LNCAP (cell line): ENCODE measurements around the gene NR2F2.

ENCODE experiments used
- TF ChIP-seq, protein P1 (sequence below): fragments of 450-650 bp; IDR thresholded peaks from 2 replicates; pipeline ENCODE4 v1.5.1; 2017; ENCODE audit warnings: mild to moderate bottlenecking

NR2F2 gene

DNA sequence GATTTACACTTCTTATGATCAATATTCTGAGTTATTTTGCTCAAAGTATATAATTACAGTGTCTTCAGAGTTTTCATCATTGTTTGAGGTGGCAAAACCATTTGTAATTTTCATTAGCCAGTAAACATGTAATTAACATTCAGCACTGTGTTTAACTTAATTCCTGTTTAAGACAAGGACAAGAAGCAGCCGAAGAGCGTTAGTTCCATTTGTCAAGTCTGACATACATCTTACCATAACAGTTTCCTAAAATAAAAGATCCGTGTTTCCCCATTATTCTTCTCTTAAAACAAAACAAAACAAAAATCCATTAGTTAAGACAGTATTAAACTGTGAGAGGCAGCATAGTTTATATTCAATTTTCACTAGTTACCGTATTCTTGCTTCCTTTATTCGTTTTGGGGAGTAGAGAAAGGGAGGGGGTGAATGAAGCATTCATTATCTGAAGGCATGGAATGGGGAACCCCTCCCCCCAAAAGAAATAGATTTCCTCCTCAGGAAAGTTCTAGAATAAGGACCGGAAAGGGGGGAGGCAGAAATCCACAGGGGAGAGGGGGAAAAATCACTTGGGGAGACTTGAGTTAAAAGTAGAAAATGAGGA, 5.5 kb upstream of the NR2F2 start:
- TF ChIP-seq, protein P1, sequence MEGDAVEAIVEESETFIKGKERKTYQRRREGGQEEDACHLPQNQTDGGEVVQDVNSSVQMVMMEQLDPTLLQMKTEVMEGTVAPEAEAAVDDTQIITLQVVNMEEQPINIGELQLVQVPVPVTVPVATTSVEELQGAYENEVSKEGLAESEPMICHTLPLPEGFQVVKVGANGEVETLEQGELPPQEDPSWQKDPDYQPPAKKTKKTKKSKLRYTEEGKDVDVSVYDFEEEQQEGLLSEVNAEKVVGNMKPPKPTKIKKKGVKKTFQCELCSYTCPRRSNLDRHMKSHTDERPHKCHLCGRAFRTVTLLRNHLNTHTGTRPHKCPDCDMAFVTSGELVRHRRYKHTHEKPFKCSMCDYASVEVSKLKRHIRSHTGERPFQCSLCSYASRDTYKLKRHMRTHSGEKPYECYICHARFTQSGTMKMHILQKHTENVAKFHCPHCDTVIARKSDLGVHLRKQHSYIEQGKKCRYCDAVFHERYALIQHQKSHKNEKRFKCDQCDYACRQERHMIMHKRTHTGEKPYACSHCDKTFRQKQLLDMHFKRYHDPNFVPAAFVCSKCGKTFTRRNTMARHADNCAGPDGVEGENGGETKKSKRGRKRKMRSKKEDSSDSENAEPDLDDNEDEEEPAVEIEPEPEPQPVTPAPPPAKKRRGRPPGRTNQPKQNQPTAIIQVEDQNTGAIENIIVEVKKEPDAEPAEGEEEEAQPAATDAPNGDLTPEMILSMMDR: no peak

DNA sequence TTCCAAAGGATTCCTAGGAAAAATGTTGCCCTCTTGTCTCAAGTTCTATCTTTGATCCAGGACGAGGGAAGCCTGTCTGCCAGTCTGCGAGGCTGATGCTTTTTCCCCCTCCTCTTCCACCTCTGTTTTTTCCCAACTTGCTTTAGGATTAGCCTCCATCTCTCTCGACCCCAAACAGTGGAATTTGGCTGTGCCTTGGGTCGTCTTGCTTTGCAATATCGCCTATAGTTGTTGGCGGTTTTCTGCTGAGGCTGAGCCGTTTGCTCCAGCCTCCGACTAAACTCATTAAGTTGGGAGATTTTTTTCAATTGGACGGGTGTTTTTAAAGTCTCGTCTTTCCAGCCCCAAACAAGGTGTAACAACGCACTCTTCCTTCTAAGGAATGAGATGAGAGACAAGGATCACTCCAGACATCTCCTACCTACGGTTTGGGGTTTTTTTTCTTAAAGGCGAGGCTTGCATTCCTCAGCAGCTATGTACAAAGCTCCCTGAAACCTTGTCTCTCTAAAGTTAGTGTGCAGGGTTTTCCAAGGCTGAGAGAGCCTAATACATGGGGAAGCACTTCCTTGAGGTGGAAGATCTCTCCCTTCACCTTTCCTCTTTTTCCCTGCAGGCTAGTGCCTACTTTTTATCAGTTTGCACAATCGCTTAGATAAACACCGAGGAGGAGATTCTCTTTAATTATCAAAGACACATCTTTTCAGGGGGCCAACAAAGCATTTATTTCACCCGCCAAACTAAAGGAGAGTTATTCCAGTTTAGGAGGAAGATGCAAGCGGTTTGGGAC, 4.8 kb upstream of the NR2F2 start:
- TF ChIP-seq, protein P1: no peak

DNA sequence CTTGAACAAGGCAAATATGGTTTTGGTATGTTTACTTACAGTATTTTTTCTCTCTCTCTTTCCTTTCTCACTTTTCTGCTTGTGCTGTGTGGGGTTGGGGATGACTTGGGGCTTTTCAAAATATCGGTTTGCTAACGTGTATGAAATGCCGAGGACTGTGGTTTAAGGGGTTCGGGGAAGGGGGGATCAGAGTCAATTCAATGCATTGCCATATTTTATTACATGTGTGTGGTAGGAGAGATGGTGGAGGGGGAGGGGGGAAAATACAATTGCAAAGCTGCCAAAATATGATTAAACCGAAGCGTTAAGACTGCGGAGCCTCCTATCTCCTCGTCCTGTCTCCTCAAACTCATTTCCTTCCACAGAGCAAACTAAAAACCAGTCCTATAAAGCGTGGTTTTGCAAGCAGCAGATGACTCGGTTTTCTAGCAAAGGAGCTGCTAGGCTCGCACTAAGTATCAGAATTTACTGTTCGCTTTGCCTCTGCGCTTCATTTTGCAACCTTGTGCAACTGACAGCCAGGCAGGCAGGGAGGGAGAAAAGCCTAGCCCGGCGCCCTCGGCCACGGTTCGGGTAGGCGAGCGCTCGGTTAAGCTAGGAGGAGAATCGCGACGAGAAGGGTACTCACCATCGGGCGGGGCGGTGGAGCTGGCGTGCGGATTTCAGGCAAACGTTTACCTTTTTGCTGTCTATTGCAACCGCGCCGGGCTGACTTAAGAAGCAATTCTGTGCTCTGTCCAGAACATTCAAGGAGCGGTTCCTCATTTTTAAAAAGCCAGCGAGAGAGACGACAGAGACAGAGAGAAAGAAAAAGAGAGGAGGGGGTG, 4.0 kb upstream of the NR2F2 start:
- TF ChIP-seq, protein P1: no peak

DNA sequence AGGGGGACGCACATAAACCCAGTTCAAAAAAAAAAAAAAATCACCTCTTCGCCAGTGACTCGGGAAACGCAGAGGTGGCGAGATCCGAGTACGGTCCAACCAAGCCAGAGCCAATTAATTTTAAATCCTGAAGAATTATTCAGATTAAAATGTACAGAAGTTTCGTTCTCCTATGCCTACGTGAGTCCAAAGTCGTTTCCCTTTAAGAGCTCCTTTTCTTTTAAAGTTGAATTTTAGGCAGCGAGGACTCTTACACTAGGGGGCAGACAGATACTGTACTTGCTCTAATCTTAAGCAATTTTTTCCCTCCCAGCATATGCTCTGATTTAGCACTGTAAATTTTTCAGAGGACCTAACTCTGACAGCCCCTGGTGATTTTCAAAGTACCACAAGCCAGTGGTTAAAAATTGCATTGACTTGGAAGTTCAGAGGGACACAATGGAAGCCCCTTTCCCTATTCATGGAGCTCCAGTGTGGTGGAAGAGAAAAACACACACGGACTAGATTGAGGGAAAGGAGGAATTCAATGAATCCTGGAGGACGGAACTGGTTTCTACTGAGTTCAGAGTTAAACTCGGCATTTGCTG, 3.3 kb upstream of the NR2F2 start:
- TF ChIP-seq, protein P1: peak; percentile 77

DNA sequence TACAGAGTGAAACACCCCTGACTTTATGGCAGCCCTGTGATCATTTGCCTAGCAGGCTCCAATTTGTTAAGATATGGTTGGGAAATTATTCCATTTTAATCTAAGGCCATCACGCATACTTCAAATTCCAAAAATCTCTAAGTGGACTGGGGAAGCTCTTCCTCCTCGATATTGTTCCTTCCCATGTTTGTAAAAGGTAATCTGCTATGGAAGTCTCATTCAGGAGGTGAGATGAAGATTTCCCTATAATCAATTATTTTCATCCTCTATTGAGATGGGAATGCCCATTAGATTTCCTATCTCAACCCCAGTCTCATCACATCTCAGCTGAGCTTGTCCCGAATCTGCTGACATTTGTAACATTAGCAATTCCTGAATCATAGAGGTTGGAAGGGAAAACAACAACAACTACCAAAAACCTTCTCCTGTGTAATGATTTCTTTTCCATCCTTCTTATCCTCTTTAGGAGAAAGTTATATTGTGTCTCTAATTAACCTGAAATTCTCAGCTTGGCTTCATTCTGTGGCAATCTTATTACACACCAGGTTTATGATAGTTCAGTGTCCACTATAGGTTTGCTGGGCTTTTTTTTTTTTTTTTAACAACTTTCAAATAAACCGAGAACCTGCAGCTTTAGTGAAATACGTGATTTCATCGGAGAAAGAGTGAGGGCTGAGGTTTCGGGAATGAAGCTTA, 2.2 kb upstream of the NR2F2 start:
- TF ChIP-seq, protein P1: no peak

DNA sequence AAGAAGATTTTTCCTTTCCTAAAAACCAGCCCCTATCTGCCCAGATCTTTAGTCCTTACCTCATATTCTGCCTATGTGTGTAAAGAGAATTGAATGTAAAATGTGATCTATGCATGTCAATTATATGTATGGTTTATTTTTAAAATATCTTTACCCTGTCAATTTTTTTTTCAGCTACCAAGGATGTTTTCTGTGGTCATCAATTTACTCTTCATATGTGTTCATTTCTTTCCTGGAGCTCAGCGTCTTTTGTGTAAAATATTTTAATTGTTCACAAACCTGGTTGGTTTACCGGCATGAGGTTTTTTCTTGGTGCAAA, 1.7 kb upstream of the NR2F2 start:
- TF ChIP-seq, protein P1: no peak

DNA sequence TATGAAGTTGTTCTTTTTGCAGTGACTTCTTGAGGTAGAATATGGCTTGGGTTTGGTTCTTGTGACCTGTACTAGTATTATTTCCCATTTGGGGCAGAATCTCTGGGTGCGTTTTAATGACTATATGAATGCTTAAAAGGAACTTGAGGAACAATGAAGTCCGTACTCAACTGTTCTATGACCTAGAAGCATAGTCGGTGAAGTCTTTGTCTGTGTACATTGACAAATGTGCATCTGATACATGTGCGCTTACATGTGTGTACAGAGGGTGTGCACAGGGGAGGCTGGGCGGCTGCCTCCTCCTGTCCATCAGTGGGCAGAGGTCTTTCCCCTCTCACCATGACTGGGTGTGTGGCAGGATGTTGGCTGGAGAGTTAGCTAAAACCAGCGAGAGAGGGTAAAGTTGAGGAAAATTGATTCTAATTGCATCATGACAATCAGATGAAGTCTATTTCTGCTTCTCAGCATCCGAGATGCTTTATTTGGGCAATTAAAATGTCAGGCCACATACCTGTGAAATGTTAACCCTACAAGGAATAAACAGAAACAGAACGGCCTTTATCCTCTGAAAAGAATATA, 1.0 kb upstream of the NR2F2 start:
- TF ChIP-seq, protein P1: no peak
